Spleen (tissue), 11 donors: ENCODE results near the gene SPOCK3. TPM values are rescaled to one million over a fixed set of nuclear protein-coding genes. Genes with fewer than 3 reads are reported as not detected.
"Not testable (repeated sequence)": the region's sequence is repeated elsewhere in the genome, so short reads cannot be mapped to it uniquely, and the experiment has no call there.

ENCODE experiments used
- DNase-seq: peaks from one replicate; pipeline ENCODE4 v3.0.0-alpha.2; 2020
- H3K27ac ChIP-seq, 8 donors: fragments of 200-600 bp; sonication (generic) in 7 of 8; 1 replicate in 4 of 8; 2 replicates in 4 of 8; pipeline versions ENCODE4 v1.5.0 to v1.8.0; 2016 to 2021; ENCODE audit warnings: inconsistent platforms in 4 of 8, mild to moderate bottlenecking in 4 of 8, moderate library complexity in 1 of 8
- H3K27me3 ChIP-seq, 7 donors: fragments of 200-600 bp; sonication (generic) in 6 of 7; replicated peaks in 1 of 7; 1 replicate in 4 of 7; 2 replicates in 3 of 7; pipeline versions ENCODE4 v1.5.0 to v1.8.0; 2016 to 2021; ENCODE audit warnings: inconsistent platforms in 3 of 7, mild to moderate bottlenecking in 1 of 7
- H3K36me3 ChIP-seq, 6 donors: fragments of 200-600 bp; sonication (generic) in 5 of 6; 1 replicate in 4 of 6; 2 replicates in 2 of 6; pipeline versions ENCODE4 v1.5.0 to v1.8.0; 2016 to 2021; ENCODE audit warnings: inconsistent platforms in 2 of 6
- H3K4me1 ChIP-seq, 6 donors: fragments of 200-600 bp; sonication (generic) in 5 of 6; 1 replicate in 3 of 6; 2 replicates in 3 of 6; pipeline versions ENCODE4 v1.5.0 to v1.8.0; 2016 to 2021; ENCODE audit warnings: inconsistent platforms in 3 of 6
- H3K4me3 ChIP-seq, 8 donors: fragments of 200-600 bp; sonication (generic) in 7 of 8; 1 replicate in 4 of 8; 2 replicates in 4 of 8; pipeline versions ENCODE4 v1.5.0 to v1.8.0; 2016 to 2021; ENCODE audit warnings: inconsistent platforms in 4 of 8, mild to moderate bottlenecking in 4 of 8, moderate library complexity in 2 of 8
- H3K9me3 ChIP-seq, 8 donors: fragments of 200-600 bp; sonication (generic) in 7 of 8; 1 replicate in 4 of 8; 2 replicates in 4 of 8; pipeline versions ENCODE4 v1.5.0 to v1.8.0; 2016 to 2021; ENCODE audit warnings: inconsistent platforms in 4 of 8
- CTCF ChIP-seq, 11 experiments: fragments of 200-600 bp in 7 of 11; fragments of 450-650 bp in 4 of 11; sonication (generic) in 4 of 11; IDR thresholded peaks in 8 of 11; conservative IDR thresholded peaks in 3 of 11; 1 replicate in 7 of 11; 2 replicates in 4 of 11; pipeline versions ENCODE4 v1.4.0 to v1.8.0; 2016 to 2021; ENCODE audit warnings: antibody characterized with exemption in 11 of 11, inconsistent platforms in 4 of 11, mild to moderate bottlenecking in 1 of 11
- POLR2A ChIP-seq, 3 donors: fragments of 450-650 bp; IDR thresholded peaks; one replicate each; pipeline ENCODE4 v1.5.1; 2017; ENCODE audit warnings: antibody characterized with exemption in 3 of 3, mild to moderate bottlenecking in 1 of 3
- POLR2AphosphoS5 ChIP-seq, 3 donors: sonication (generic); formaldehyde crosslinking; IDR thresholded peaks; one replicate each; pipeline ENCODE4 v1.5.1; 2017; ENCODE audit warnings: antibody characterized with exemption in 3 of 3
- WGBS, 5 donors: extraction: QIAGEN DNeasy Blood & Tissue Kit in 3 of 5; methylation state at CpG; one replicate each; pipeline versions ENCODE4 v1.1.5 to v1.1.7; 2013 to 2018; 5-methylcytosine and 5-hydroxymethylcytosine counted together
- intact Hi-C: fragments of 100-400 bp; cut with DNase I; formaldehyde crosslinking; loops from one replicate; pipeline ENCODE4 v1.15.0; 2023; ENCODE audit warnings: low total_unique reads
- polyA plus RNA-seq, 3 donors: library from polyadenylated mRNA; stranded (reverse); fragments of 200-250 nt; gene quantifications; one replicate each; pipeline ENCODE4 v1.2.1, GENCODE V29; 2013
- total RNA-seq, 7 donors: library from RNA; depleted of rRNA in 3 of 7; stranded (reverse); fragments of >200 nt in 3 of 7; fragmentation: NEBNext Ultra II Directional in 4 of 7; extraction: Animal tissue kit (Norgen Biotek cat#: 25700) in 4 of 7; gene quantifications; one replicate each; pipeline versions ENCODE4 v1.1.0 to v1.2.1, GENCODE V29; 2016 to 2021
- donor health status: healthy with polysubstance abuse.
- donor health status: DM: no; HTN: no; CAD: no; lungs with moderate emphysema.
- donor health status: DM: no; HTN: no; CAD: no.
- donor health status: Bipolar disorder and iron deficiency.
- donor health status: healthy.
- donor health status: DM: no; HTN: no; CAD: no.
- donor health status: DM: yes; HTN: yes; CAD: no.

Gene SPOCK3
- total and polyA plus RNA-seq, 10 donors, result 0.06 to 1.2 (median 0.51) TPM; not detected in 5

DNA sequence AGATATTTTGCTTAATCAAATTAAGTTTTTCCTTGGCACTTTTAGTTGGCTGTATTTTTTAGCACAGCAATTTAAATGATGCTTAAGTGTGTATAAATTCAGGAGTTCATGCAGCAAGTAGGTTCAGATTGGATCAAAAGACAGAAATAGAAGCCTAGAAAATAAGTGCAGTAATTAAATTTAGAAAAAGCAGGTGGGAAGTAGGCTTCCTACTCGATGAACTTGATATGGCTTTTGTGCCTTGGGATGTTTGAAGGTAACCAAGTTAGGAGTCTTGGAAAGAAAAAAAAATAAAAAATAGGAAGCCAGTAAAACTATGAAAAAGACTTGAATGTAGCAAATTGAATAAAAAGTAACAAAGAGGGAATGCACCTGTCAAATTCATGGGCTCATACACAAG lies 372.3 kb downstream of the SPOCK3 start:
- no peaks in the 10 kb centered on the region for H3K36me3 ChIP-seq
- no peak overlapping the region for H3K27ac ChIP-seq
- TF ChIP-seq CTCF (IDR thresholded peaks at IDR 0.05 in 8 of 11, conservative IDR thresholded peaks at IDR 0.05 in 3 of 11) (no peak), POLR2A (IDR thresholded peaks at IDR 0.05) (no peak), POLR2AphosphoS5 (IDR thresholded peaks at IDR 0.05) (no peak)
- intact Hi-C loops, result no loop called here
- no peak overlapping the region for H3K4me3 ChIP-seq
- no peak for DNase-seq
- peaks cover 0 to 21% (median 6%) of the 10 kb centered on the region in 8 donors for H3K9me3 ChIP-seq
- H3K27me3 ChIP-seq, result no peaks in the 10 kb centered on the region
- 74 to 85% (median 78%) methylated on average over 1 of the region's 1 CpG for WGBS, 5 donors
- no peaks in the 10 kb centered on the region for H3K4me1 ChIP-seq

DNA sequence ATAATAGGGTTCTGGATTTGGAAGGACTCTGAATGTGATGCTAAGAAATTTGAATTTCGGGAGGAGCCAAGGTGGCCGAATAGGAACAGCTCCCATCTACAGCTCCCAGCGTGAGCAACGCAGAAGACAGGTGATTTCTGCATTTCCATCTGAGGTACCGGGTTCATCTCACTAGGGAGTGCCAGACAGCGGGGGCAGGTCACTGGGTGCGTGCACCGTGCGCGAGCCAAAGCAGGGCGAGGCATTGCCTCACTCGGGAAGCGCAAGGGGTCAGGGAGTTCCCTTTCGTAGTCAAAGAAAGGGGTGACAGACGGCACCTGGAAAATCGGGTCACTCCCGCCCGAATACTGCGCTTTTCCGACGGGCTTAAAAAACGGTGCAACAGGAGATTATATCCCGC lies 383.9 kb downstream of the SPOCK3 start:
- H3K4me1 ChIP-seq, H3K27ac ChIP-seq, H3K27me3 ChIP-seq, DNase-seq, H3K4me3 ChIP-seq, intact Hi-C loops, H3K36me3 ChIP-seq: not testable (repeated sequence)
- H3K9me3 ChIP-seq, result peaks cover 0 to 12% (median 4%) of the 10 kb centered on the region in 8 donors
- WGBS, 5 donors, result 92 to 96% (median 94%) methylated on average over 23 of the region's 23 CpGs

GRCh38 chr4:166846939-166847338 lies 387.4 kb downstream of the SPOCK3 start:
- no peak for DNase-seq
- no peaks in the 10 kb centered on the region for H3K4me1 ChIP-seq
- peaks cover 0 to 29% (median 9%) of the 10 kb centered on the region in 8 donors for H3K9me3 ChIP-seq
- H3K27ac ChIP-seq, result no peak overlapping the region
- no peaks in the 10 kb centered on the region for H3K36me3 ChIP-seq
- no peak overlapping the region for H3K4me3 ChIP-seq
- TF ChIP-seq CTCF (IDR thresholded peaks at IDR 0.05 in 8 of 11, conservative IDR thresholded peaks at IDR 0.05 in 3 of 11), result no peak
- no peak for TF ChIP-seq POLR2AphosphoS5 (IDR thresholded peaks at IDR 0.05)
- no peak for TF ChIP-seq POLR2A (IDR thresholded peaks at IDR 0.05)
- intact Hi-C loops, result no loop called here
- no peaks in the 10 kb centered on the region for H3K27me3 ChIP-seq

DNA sequence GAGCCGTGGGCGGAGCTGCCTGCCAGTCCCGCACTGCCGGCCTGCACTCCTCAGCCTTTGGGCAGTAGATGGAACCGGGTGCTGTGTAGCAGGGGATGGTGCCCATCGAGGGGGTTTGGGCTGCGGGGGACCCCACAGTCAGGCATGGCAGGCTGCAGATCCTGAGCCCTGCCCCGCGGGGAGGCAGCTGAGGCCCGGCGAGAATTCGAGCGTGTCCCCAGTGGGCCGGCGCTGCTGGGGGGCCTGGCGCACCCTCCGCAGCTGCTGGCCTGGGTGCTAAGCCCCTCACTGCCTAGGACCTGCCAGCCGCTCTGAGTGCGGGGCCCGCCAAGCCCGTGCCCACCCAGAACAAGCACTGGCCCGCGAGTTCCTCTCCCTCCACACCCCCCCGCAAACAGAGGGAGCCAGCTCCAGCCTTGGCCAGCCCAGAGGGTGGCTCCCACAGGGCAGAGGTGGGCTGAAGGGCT lies 391.5 kb downstream of the SPOCK3 start:
- 93 to 100% (median 97%) methylated on average over 6 to 24 of the region's 24 CpGs for WGBS, 5 donors
- Histone ChIP-seq H3K4me1 (no peaks in the 10 kb centered on the region), H3K9me3 (peaks cover 0 to 45% (median 23%) of the 10 kb centered on the region in 8 donors), H3K27ac (no peak overlapping the region), H3K4me3 (no peak overlapping the region), H3K36me3 (no peaks in the 10 kb centered on the region), H3K27me3 (no peaks in the 10 kb centered on the region)
- DNase-seq, result peak; percentile 69
- intact Hi-C loops, result no loop called here
- TF ChIP-seq CTCF (IDR thresholded peaks at IDR 0.05 in 8 of 11, conservative IDR thresholded peaks at IDR 0.05 in 3 of 11), result no peak
- TF ChIP-seq POLR2A (IDR thresholded peaks at IDR 0.05), result no peak
- no peak for TF ChIP-seq POLR2AphosphoS5 (IDR thresholded peaks at IDR 0.05)
